ENCODE measurements around the gene CSNK2B.

Gene CSNK2B

DNA sequence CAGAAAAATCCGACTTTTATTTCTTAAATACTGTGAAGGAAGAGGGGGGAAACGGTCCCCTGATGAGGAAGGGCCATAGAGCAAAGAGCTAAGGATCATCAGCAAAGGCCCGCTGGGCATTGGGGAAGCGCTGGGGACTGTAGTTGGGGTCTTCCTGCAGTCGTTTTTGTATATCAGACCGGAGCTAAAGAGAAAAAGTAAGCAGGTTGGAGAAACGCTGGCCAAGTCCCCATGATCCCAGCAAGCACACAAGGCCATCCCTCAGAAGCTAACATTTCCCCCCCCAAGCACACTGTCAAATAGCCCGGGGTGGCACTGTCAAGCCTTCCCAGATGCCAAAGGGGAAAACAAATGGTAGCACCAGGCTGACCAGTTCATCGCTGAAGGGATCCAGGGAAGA lies 26.8 kb upstream of the CSNK2B start:
- DNase-seq, result no peak

GRCh38 chr6:31639449-31639861 lies 26.4 kb upstream of the CSNK2B start:
- no peak for DNase-seq

GRCh38 chr6:31640612-31641011 lies 25.3 kb upstream of the CSNK2B start:
- DNase-seq, result no peak

- no peak for DNase-seq
Measured at GRCh38 chr6:31641370-31641769, 24.5 kb upstream of the CSNK2B start.

DNA sequence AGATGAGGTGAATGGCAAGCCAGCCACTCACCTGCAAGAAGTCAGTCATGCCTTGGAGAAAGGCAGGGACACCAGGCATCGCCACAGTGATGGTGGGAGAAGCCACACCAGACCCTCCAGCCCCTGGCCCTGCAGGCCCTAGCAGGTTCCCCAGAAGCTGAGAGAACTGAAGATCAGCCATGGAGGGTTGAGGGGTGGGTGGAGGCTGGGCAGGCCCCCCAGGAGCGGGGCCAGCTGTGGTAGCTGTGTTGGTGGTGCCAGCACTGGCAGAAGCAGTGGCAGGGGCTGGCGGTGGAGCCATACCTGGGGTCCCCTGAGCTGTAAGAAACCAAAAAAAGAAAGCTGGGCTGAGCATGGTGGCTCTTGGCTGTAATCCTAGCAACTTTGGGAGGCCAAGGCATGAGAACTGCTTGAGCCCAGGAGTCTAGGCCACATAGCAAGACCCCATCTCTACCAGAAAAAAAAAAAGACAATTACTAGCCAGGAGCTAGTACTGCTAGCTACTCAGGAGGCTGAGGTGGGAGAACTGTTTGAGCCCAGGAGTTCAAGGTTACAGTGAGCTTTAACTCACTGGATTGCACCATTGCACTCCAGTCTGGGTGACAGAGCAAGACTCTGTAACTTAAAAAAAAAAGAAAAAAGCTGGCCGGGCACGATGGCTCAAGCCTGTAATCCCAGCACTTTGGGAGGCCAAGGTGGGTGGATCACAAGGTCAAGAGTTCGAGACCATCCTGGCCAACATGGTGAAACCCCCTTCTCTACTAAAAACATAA lies 22.9 kb upstream of the CSNK2B start:
- no peak for DNase-seq

GRCh38 chr6:31643818-31644454 lies 21.9 kb upstream of the CSNK2B start:
- DNase-seq, result no peak

DNA sequence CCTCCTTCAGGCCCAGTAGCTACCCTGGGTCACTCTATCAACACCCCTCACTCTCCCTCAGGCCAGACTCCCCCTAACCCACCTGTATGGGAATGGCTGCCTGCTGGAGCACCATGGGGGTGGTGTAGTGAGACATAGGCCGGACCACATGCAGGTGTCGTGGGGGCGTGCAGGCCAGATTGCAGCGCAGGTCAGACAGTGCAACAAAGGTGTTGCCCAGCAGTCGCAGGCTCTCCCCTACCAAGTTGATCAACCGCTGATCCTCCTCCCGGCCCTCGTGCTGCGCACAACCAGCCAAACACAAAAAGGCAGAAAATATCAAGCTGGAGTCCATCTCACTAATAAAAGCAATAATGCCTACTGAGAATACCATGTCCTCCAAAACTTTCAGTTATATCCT lies 20.6 kb upstream of the CSNK2B start:
- DNase-seq, result no peak

GRCh38 chr6:31651602-31652191 lies 14.2 kb upstream of the CSNK2B start:
- no peak for DNase-seq

DNA sequence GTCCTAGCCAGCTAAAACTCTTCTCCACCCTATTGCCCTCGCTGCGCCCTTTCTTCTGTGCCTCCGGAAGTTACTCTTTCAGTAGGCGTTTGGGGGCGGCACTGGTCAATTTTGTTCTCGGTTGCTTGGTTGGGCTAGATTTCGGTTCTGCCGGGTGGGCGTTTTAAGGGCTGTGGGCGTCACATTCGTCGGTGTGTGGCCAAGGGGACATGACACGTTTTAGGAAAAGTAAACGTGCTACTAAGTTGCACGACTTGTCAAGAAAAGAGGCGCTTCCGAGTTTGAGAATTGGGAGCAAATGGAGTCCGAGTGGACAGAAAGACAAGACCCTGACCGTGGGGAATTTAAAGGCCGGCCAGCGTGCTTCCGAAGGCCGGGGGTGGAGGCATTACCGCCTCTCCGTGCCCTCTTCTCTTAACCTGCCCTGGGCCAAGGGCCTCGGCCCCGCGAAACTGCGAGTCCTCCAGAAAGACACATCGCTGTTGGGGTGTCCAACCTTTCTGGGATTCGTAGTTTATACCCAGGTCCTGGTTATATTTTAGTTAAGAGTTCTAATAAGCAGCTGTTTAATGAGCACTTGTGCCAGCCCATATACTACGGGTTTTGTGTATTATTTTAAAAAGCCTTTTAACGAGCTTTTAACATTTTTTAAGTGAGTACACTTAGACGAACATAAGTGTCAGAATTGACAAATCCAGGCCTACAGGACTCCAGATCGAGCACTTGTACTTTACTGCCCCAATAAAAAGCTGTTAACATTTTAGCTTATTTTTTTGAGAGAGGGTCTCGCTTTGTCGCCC lies 12.8 kb upstream of the CSNK2B start:
- peak; percentile 91 for DNase-seq

GRCh38 chr6:31654574-31655348 lies 11.1 kb upstream of the CSNK2B start:
- no peak for DNase-seq

DNA sequence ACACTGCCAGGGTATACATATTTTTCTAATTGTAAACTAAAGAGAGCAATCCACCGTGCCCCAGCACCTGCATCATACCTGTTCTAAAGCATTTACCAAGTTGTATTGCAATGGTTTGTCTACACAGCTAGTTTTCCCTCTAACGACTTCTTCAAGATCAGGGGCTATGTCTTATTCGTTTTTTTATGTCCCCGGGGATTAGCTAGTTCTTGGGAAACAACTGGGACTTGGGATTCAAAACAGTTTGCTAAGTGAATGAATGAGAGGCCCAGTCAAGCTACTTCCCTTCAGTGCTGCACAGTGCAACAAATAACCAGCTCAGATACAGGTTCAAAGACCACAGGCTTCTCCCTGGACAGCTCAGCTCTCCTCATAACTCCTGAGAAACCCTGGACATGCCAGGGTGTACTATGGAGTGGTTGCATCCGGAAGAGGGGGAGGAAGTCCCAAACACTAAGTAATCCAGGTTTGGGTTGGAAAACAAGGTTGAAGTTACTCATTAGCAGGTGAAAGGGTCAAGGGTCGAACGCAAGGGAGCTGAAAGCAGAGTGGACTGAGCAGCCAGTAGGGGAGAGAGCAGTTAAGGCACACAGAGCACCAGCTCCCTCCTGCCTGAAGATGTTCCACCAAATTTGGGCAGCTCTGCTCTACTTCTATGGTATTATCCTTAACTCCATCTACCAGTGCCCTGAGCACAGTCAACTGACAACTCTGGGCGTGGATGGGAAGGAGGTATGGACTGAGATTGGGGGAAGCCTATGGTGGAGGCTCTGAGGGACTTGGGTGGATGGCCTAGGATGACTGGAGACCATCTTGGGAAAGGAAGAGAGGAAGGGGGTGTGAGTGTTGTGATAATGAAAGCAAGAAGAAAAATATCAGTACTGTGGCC lies 10.3 kb upstream of the CSNK2B start, which contains the start of gene APOM:
APOM (plus strand) TSS at position 546 of the 889 bp plus-strand sequence; CDS start at position 619, 73 bp downstream.
- DNase-seq, result no peak

DNA sequence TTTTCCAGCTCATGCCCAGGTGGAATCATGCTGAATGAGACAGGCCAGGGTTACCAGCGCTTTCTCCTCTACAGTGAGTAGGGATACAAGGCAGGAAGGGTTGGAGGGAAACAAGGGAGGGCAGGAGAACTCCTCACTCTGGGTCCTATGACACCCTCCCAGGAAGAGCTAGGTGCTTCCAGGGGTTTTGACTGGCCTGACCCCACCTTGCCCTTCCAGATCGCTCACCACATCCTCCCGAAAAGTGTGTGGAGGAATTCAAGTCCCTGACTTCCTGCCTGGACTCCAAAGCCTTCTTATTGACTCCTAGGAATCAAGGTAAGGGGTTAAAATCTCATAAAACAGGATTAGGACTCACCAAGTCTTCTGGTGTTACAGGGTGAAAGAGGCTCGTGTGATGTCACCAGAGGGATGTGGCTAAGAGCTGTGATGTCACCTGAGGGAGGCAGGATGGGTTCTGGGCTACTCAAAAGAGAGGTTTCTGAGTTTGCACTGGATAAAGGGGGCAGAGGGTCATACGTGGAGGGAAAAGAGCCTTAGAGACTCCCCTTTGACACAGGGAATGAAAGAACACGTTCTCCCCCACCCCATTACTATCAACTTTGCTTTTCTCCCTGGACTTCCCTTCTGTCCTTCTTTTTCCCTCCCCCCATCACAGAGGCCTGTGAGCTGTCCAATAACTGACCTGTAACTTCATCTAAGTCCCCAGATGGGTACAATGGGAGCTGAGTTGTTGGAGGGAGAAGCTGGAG lies 8.3 kb upstream of the CSNK2B start:
- no peak for DNase-seq

DNA sequence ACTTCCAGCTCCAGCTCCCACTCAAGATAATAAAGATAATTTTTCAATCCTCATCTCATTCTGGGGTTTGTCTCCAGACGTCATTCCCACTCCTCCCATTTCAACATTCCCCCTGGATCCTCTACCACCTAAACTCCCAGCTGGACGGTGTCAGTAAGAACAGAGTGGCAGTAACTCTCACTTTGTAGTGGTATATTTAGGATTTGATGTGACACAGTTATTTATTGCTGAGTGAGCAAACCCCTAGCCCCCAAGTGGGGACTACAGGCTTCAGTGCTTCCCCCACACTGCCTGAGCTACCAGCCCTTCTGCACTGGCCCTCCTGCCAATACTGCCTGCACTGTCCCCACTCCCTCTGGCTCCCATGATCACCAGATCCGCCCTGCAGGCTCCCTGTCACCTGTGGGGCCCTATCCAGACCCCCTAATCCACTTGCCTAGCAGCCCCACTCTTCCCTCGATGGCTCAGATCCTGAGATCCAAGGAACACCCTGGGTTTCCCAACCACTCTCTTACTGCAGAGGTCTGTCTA lies 7.7 kb upstream of the CSNK2B start:
- DNase-seq, result no peak

GRCh38 chr6:31658983-31659648 lies 6.8 kb upstream of the CSNK2B start:
- DNase-seq, result no peak

DNA sequence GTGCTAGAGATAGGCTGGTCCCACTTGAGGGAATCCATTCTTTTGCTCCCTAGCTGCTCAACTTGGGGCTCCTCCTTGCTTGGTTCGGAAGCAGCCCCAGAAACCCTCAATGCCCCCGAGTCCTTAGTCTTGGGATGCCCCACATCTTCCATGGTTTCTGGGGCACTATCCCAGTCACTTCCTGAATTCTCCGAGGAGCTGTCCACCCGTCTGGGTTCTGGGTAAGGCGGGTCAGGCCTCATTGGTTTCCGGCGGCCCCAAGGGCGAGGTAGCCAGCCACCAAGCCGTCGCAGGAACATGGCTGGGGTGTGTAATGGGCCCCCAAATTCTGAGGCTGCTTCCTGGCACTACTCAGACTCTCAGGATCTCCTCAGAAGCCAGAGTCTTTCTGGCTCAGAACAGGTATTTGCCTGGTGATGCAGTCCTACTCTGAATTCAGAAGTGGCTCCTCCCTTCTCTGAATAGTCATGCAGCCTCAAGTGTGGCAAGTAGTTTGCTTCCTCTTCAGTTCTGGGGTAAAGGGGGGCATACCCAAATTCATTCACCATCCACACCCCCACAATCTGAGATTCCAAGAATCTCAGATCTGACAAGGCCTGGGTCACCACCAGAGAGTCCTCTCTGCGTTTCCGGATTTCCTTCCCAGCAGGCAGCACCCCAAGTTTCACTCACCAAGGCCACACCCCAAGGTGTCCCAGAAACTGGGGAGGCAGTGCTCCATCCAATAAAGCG lies 6.1 kb upstream of the CSNK2B start:
- peak; percentile 36 for DNase-seq

GRCh38 chr6:31660381-31661261 lies 5.3 kb upstream of the CSNK2B start, which contains the start of gene C6orf47:
TSS of gene C6orf47 (minus strand) at chr6:31660778. CDS start at chr6:31659947, 831 bp downstream.
- peak; percentile 76 for DNase-seq

- no peak for DNase-seq
Measured at GRCh38 chr6:31661262-31662123, 4.4 kb upstream of the CSNK2B start.

All from CD4-positive, alpha-beta T cell treated with Interleukin-15 for 1 hour (primary cell).